IMR-90 (cell line): ENCODE results near the gene TOP3B. TPM values are rescaled to one million over a fixed set of nuclear protein-coding genes. Genes with fewer than 3 reads are reported as not detected.
A peak's percentile ranks its signal among the peaks of the same experiment; 100 is the strongest.

Source experiments
- ATAC-seq: fragments of 200-7000 bp; cut with Tn5 transposase; 2 replicates; pipeline ENCODE4 v1.9.1; 2020; ENCODE audit warnings: low read depth, mild to moderate bottlenecking, moderate library complexity
- BruUV-seq: library from RNA; stranded (reverse); fragments of 400-500 nt; replicated peaks from 2 replicates; lab custom pipeline; 2021; lab: Mats Ljungman, UMichigan
- CTCF ChIA-PET: fragments of 300-600 bp; formaldehyde crosslinking; extraction: SDS; loops from one replicate; lab custom pipeline; 2021; ENCODE audit warnings: antibody characterized with exemption; lab: Yijun Ruan, JAX
- POLR2A ChIA-PET: fragments of 300-600 bp; sonication (Branson Sonifier 250); formaldehyde crosslinking; loops from one replicate; lab custom pipeline; 2022; ENCODE audit warnings: antibody characterized with exemption; ENCODE audit not compliant: unreplicated experiment; lab: Charles Lee
- DNase-seq: peaks from one replicate; pipeline ENCODE4 v3.0.0; 2013
- H2AFZ ChIP-seq: replicated peaks from 2 replicates; pipeline ENCODE3; 2013; ENCODE audit warnings: low read length, mild to moderate bottlenecking; ENCODE audit not compliant: poor library complexity
- H2AK5ac ChIP-seq: 2 replicates; pipeline ENCODE4 v1.6.1; 2013; ENCODE audit warnings: low read depth, low read length, inconsistent platforms
- H2AK9ac ChIP-seq: replicated peaks from 2 replicates; pipeline ENCODE3; 2013; ENCODE audit warnings: mild to moderate bottlenecking, low read depth, low read length, moderate library complexity; ENCODE audit not compliant: poor library complexity
- H2BK120ac ChIP-seq: 2 replicates; pipeline ENCODE4 v1.6.1; 2013; ENCODE audit warnings: low read depth, low read length, inconsistent platforms
- H2BK15ac ChIP-seq: 3 replicates; pipeline ENCODE4 v1.6.1; 2013; ENCODE audit warnings: low read depth, low read length, inconsistent platforms
- H2BK20ac ChIP-seq: 2 replicates; pipeline ENCODE4 v1.6.1; 2013; ENCODE audit warnings: low read depth, mild to moderate bottlenecking, inconsistent platforms, low read length, moderate library complexity
- H2BK5ac ChIP-seq: 2 replicates; pipeline ENCODE4 v1.6.1; 2013; ENCODE audit warnings: mild to moderate bottlenecking, low read depth, low read length, inconsistent platforms; ENCODE audit not compliant: poor library complexity, severe bottlenecking
- H3K14ac ChIP-seq: replicated peaks from 2 replicates; pipeline ENCODE4 v1.6.1; 2013; ENCODE audit warnings: low read depth, low read length, inconsistent platforms
- H3K18ac ChIP-seq: 2 replicates; pipeline ENCODE4 v1.6.1; 2013; ENCODE audit warnings: low read depth, low read length, control low read depth
- H3K23ac ChIP-seq: 2 replicates; pipeline ENCODE4 v1.6.1; 2013; ENCODE audit warnings: low read depth, low read length, inconsistent platforms
- H3K27ac ChIP-seq: 2 replicates; pipeline ENCODE4 v1.5.1; 2013; ENCODE audit warnings: mild to moderate bottlenecking, control low read depth, low read length; ENCODE audit not compliant: insufficient read depth
- H3K27me3 ChIP-seq: 2 replicates; pipeline ENCODE4 v1.6.1; 2013; ENCODE audit warnings: low read length; ENCODE audit not compliant: control insufficient read depth, insufficient read depth
- H3K36me3 ChIP-seq: 2 replicates; pipeline ENCODE4 v1.6.1; 2013; ENCODE audit warnings: low read length, mixed read lengths; ENCODE audit not compliant: control insufficient read depth, insufficient read depth
- H3K4ac ChIP-seq: 2 replicates; pipeline ENCODE4 v1.6.1; 2013; ENCODE audit warnings: low read depth, low read length, inconsistent platforms
- H3K4me1 ChIP-seq: 2 replicates; pipeline ENCODE4 v1.6.1; 2013; ENCODE audit warnings: low read length, mixed read lengths; ENCODE audit not compliant: control insufficient read depth, insufficient read depth
- H3K4me2 ChIP-seq: 2 replicates; pipeline ENCODE4 v1.6.1; 2013; ENCODE audit warnings: low read depth, mild to moderate bottlenecking, control low read depth, low read length, moderate library complexity
- H3K4me3 ChIP-seq: 2 replicates; pipeline ENCODE4 v1.5.1; 2013; ENCODE audit warnings: low read depth, mild to moderate bottlenecking, control low read depth, low read length, moderate library complexity; ENCODE audit not compliant: insufficient read depth
- H3K56ac ChIP-seq: 2 replicates; pipeline ENCODE4 v1.6.1; 2013; ENCODE audit warnings: low read length, inconsistent platforms; ENCODE audit not compliant: insufficient read depth; ENCODE audit errors: extremely low read depth
- H3K79me1 ChIP-seq, 2 experiments: 2 replicates each; pipeline ENCODE4 v1.6.1; 2013; ENCODE audit warnings: low read length in 2 of 2, inconsistent platforms in 1 of 2, low read depth in 1 of 2
- H3K9ac ChIP-seq: 2 replicates; pipeline ENCODE4 v1.6.1; 2013; ENCODE audit warnings: low read depth, low read length, control low read depth
- H3K9me1 ChIP-seq: 2 replicates; pipeline ENCODE4 v1.6.1; 2013; ENCODE audit warnings: low read length, inconsistent platforms; ENCODE audit not compliant: insufficient read depth
- H3K9me3 ChIP-seq: 2 replicates; pipeline ENCODE4 v1.6.1; 2013; ENCODE audit warnings: low read length; ENCODE audit not compliant: control insufficient read depth, insufficient read depth
- H4K20me1 ChIP-seq: 2 replicates; pipeline ENCODE4 v1.6.1; 2013; ENCODE audit warnings: low read length, inconsistent platforms; ENCODE audit not compliant: insufficient read depth
- H4K5ac ChIP-seq: 2 replicates; pipeline ENCODE4 v1.6.1; 2013; ENCODE audit warnings: mild to moderate bottlenecking, low read depth, low read length, control low read depth
- H4K8ac ChIP-seq, 2 experiments: 2 replicates each; pipeline ENCODE4 v1.6.1; 2013; ENCODE audit warnings: low read depth in 2 of 2, low read length in 2 of 2, control low read depth in 1 of 2, inconsistent platforms in 1 of 2
- H4K91ac ChIP-seq: 2 replicates; pipeline ENCODE4 v1.6.1; 2013; ENCODE audit warnings: low read depth, low read length, inconsistent platforms; ENCODE audit not compliant: insufficient read depth
- SMC3 ChIP-seq: fragments of 150-350 bp; IDR thresholded peaks from 2 replicates; pipeline ENCODE4 v1.6.1; 2016; ENCODE audit warnings: low read depth, mild to moderate bottlenecking, antibody characterized with exemption, low read length, moderate library complexity
- WGBS, 2 experiments: methylation state at CpG; one replicate each; pipeline versions ENCODE4 v1.1.5 to v1.1.7; 2013; ENCODE audit warnings: missing lambda C conversion rate in 2 of 2; ENCODE audit not compliant: insufficient read length in 1 of 2; ENCODE audit errors: extremely low coverage in 2 of 2; 5-methylcytosine and 5-hydroxymethylcytosine counted together
- dilution Hi-C: fragments of 300-500 bp; cut with HindIII; formaldehyde crosslinking; loops from one replicate; pipeline ENCODE4 v1.14.3; 2018; ENCODE audit warnings: low sequenced_read_pairs; ENCODE audit not compliant: unreplicated experiment
- in situ Hi-C: fragments of 300-500 bp; cut with MboI; formaldehyde crosslinking; loops from 3 replicates; pipeline ENCODE4 v1.14.3; 2019; ENCODE audit warnings: low sequenced_read_pairs, inconsistent platforms, mixed read lengths
- intact Hi-C: fragments of 100-400 bp; cut with micrococcal nuclease; formaldehyde crosslinking; loops from 2 replicates; pipeline ENCODE4 v1.10.0; 2022
- polyA plus RNA-seq, 3 experiments: library from polyadenylated mRNA; depleted of rRNA; stranded (reverse); fragments of >200 nt; gene quantifications; 2 replicates each; pipeline ENCODE4 v1.2.3, GENCODE V29; 2012; ENCODE audit warnings: low replicate concordance in 1 of 3
- total RNA-seq: library from RNA; depleted of rRNA; stranded (reverse); fragments of >200 nt; gene quantifications from 2 replicates; pipeline ENCODE4 v1.2.3, GENCODE V29; 2012

TOP3B gene
- total and polyA plus RNA-seq, 2 of the 4 experiments (the other 2 are of a cell fraction): 23.0 to 23.5 TPM

GRCh38 chr22:21995660-21996059 is 13.1 kb upstream of the TOP3B start:
- WGBS, 2 experiments: 48% methylated on average over 2 of the region's 3 CpGs; no CpG with 5 or more reads in 1 of the 2 experiments
- H2BK5ac ChIP-seq: no peak overlapping the region
- no peak overlapping the region for H4K8ac ChIP-seq
- H3K23ac ChIP-seq: no peak overlapping the region
- H4K20me1 ChIP-seq: no peaks in the 10 kb centered on the region
- no peak overlapping the region for H2BK120ac ChIP-seq
- no peak overlapping the region for H3K27ac ChIP-seq
- no peak overlapping the region for H3K4me3 ChIP-seq
- ATAC-seq (no peak), DNase-seq (no peak)
- dilution Hi-C loops: no loop called here
- no peak overlapping the region for H4K5ac ChIP-seq
- H4K91ac ChIP-seq: no peak overlapping the region
- H2AFZ ChIP-seq: peak overlapping the region; percentile 17
- TF ChIP-seq SMC3: no peak
- H3K18ac ChIP-seq: no peak overlapping the region
- ChIA-PET POLR2A (no interaction called here), CTCF (no interaction called here)
- H2AK9ac ChIP-seq: no peak overlapping the region
- H3K4me1 ChIP-seq: no peaks in the 10 kb centered on the region
- H3K4me2 ChIP-seq: no peak overlapping the region
- intact Hi-C loops: no loop called here
- H3K36me3 ChIP-seq: no peaks in the 10 kb centered on the region
- no peaks in the 10 kb centered on the region for H3K79me1 ChIP-seq
- in situ Hi-C loops: no loop called here
- no TSS peak for BruUV-seq
- H3K56ac ChIP-seq: no peak overlapping the region
- H2AK5ac ChIP-seq: no peak overlapping the region
- peaks cover 55% of the 10 kb centered on the region for H3K27me3 ChIP-seq
- no peak overlapping the region for H2BK20ac ChIP-seq
- H3K14ac ChIP-seq: no peak overlapping the region
- H3K9ac ChIP-seq: no peak overlapping the region
- no peak overlapping the region for H3K4ac ChIP-seq
- no peaks in the 10 kb centered on the region for H3K9me1 ChIP-seq
- H2BK15ac ChIP-seq: no peak overlapping the region
- no peaks in the 10 kb centered on the region for H3K9me3 ChIP-seq
